ENCODE data around the gene SMG6. TPM values are rescaled to one million over a fixed set of nuclear protein-coding genes. Genes with fewer than 3 reads are reported as not detected.

SMG6 gene
- total and polyA plus RNA-seq, 8 donors: 8.4 to 19.8 (median 12.1) TPM

DNA sequence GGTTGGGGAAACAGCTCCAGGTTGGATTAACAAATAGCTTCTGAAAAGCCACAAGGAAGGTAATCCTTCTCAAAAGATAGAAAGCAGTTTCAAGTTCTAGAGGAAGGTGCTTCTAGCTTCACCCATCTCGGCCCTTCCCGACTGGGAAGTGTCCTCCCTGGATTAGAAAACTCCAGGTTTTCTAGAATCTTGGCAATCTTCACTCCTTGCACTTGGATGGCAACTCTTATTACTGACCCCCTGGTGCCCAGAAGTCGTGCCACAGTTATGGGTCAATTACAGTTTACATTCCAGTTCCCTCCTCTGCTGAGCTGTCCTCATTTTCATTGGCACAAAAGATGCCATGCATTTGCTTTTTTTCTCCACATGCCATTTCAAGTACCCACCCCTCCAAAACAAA is 65.6 kb downstream of the SMG6 start:
- TF ChIP-seq CTCF (IDR thresholded peaks at IDR 0.05): no peak
- WGBS, 2 donors: 69 to 87% methylated on average over 3 of the region's 3 CpGs
- Histone ChIP-seq H3K4me3 (no peak overlapping the region), H3K36me3 (peaks cover 0 to 16% (median 0%) of the 10 kb centered on the region in 3 donors), H3K9me3 (no peaks in the 10 kb centered on the region), H3K4me1 (no peaks in the 10 kb centered on the region), H3K27ac (no peak overlapping the region), H3K27me3 (no peaks in the 10 kb centered on the region)
- no peak for FAIRE-seq
- no peak for DNase-seq
- intact Hi-C loops (cut with DNase I): loop anchor here in 1 of 3 donors (10.0 kb wide), 1 partner anchor 173 kb away; no protein-coding TSS in a partner anchor
- no peak for ATAC-seq

GRCh38 chr17:2237521-2237921 is 66.1 kb downstream of the SMG6 start:
- DNase-seq: no peak
- Histone ChIP-seq H3K9me3 (no peaks in the 10 kb centered on the region), H3K27ac (no peak overlapping the region), H3K27me3 (no peaks in the 10 kb centered on the region), H3K36me3 (peaks cover 0 to 14% (median 0%) of the 10 kb centered on the region in 3 donors), H3K4me3 (no peak overlapping the region), H3K4me1 (no peaks in the 10 kb centered on the region)
- no peak for FAIRE-seq
- 77 to 80% methylated on average over 5 of the region's 5 CpGs for WGBS, 2 donors
- ATAC-seq: peak in 1 of 4 donors; percentile 35
- intact Hi-C loops (cut with DNase I): loop anchor here in 1 of 3 donors (10.0 kb wide), 1 partner anchor 173 kb away; no protein-coding TSS in a partner anchor
- no peak for TF ChIP-seq CTCF (IDR thresholded peaks at IDR 0.05)

DNA sequence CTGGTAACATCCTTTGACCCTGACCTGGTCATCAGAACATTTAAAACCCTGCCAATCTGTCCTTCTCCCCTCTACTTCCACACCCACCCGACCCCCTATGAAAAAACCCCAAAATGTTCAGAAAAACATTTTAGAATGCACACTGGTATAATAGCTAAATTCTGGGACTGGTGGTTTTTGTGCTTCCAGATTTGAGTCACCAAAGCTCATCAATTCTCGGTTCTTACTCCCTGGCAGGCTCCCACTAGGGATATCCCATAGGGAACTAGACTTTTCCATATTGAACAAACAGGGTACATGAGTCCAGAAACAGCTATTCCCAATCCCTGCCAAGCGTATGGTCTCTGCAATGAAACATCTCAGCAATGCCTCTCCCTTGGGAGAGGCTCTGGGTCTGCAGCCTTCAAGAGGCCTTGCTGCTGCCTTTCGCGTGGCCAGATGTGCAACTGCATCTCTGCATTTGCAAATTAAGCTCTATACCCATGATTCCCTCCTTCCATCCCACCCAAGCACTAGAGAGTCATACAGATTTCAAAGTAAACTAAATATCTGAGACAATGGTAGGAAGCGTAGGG is 67.7 kb downstream of the SMG6 start:
- DNase-seq: no peak
- intact Hi-C loops (cut with DNase I): loop anchor here in 1 of 3 donors (10.0 kb wide), 1 partner anchor 171 kb away; no protein-coding TSS in a partner anchor

DNA sequence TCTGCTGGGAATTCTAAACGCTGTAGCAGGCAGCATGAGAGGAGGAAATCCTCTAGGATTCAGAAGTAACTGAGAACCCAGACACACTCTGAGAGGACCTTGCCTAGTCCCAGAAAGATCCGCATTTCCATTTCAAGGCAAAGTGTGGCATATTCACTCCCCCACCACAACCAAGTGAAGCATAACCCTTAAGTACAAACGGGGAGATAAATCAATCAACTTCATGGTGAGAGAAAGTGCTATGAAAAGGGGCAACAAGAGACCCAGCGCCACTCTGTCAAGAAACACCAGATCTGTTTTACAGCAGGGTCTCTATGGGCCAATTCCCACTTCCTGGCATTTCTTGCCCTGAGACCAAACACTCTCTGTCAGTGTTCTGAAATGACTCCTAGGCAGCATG is 68.3 kb downstream of the SMG6 start:
- Histone ChIP-seq H3K27ac (no peak overlapping the region), H3K4me1 (peaks cover 0 to 9% (median 0%) of the 10 kb centered on the region in 3 donors), H3K27me3 (no peaks in the 10 kb centered on the region), H3K9me3 (no peaks in the 10 kb centered on the region), H3K36me3 (peaks cover 0 to 14% (median 0%) of the 10 kb centered on the region in 3 donors), H3K4me3 (no peak overlapping the region)
- TF ChIP-seq CTCF (IDR thresholded peaks at IDR 0.05): no peak
- FAIRE-seq (no peak), DNase-seq (no peak), ATAC-seq (no peak)
- intact Hi-C loops (cut with DNase I): loop anchor here in 1 of 3 donors (10.0 kb wide), 1 partner anchor 170 kb away; no protein-coding TSS in a partner anchor
- WGBS, 2 donors: 83 to 84% methylated on average over 4 of the region's 4 CpGs

More for the DNA sequence above, 67.7 kb downstream of the SMG6 start:
- H3K9me3 ChIP-seq: no peaks in the 10 kb centered on the region
- FAIRE-seq (no peak), ATAC-seq (peak in 1 of 4 donors; percentile 25)
- no peak for TF ChIP-seq CTCF (IDR thresholded peaks at IDR 0.05)
- no peaks in the 10 kb centered on the region for H3K27me3 ChIP-seq
- no peak overlapping the region for H3K4me3 ChIP-seq
- H3K4me1 ChIP-seq: peaks cover 0 to 9% (median 0%) of the 10 kb centered on the region in 3 donors
- H3K36me3 ChIP-seq: peaks cover 0 to 14% (median 0%) of the 10 kb centered on the region in 3 donors
- no peak overlapping the region for H3K27ac ChIP-seq
- WGBS, 2 donors: 77 to 84% methylated on average over 6 of the region's 6 CpGs

DNA sequence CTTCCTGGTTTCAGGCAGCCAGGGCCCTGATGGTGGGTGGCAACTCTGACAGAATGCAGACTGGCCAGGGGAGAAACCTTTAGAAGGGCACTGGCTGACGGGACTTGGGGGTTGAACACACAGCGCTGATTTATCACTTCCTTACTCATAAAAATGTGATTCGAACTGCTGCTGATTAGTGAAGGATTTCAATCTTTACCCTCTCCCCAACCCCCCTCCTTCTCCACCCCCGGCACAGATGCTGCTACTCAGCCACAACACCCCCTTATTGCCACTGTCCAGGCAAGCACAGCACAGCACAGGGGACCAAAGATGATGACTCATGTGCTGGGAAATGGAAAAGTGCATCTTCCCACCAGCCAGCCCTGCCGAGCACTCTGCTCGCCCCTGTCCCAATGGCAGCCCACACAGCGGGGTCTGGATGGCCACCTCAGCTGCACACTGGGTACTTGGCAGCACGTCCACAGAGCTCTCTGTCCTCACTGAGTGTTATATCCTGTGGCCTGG is 70.1 kb downstream of the SMG6 start:
- peaks cover 0 to 9% (median 0%) of the 10 kb centered on the region in 3 donors for H3K4me1 ChIP-seq
- peak overlapping the region in 2 of 4 donors; percentile 5 to 57 for H3K27ac ChIP-seq
- no peaks in the 10 kb centered on the region for H3K27me3 ChIP-seq
- TF ChIP-seq CTCF (IDR thresholded peaks at IDR 0.05): no peak
- DNase-seq (no peak), ATAC-seq (peak in 1 of 4 donors; percentile 32), FAIRE-seq (no peak)
- H3K4me3 ChIP-seq: no peak overlapping the region
- H3K9me3 ChIP-seq: no peaks in the 10 kb centered on the region
- 81 to 82% methylated on average over 8 of the region's 8 CpGs for WGBS, 2 donors
- intact Hi-C loops (cut with DNase I): loop anchor here in 1 of 3 donors (10.0 kb wide), 1 partner anchor 169 kb away; no protein-coding TSS in a partner anchor
- peaks cover 0 to 1% (median 0%) of the 10 kb centered on the region in 3 donors for H3K36me3 ChIP-seq
